GM23248 (cell line): ENCODE measurements around the gene CFAP54. TPM values are rescaled to one million over a fixed set of nuclear protein-coding genes. Genes with fewer than 3 reads are reported as not detected.

ENCODE experiments used
- DNase-seq: peaks from one replicate; pipeline ENCODE4 v3.0.0-alpha.2; 2015
- H2AFZ ChIP-seq: fragments of 200-600 bp; sonication (generic); 2 replicates; pipeline ENCODE4 v1.6.1; 2016; ENCODE audit warnings: antibody characterized with exemption
- H3F3A ChIP-seq: fragments of 200-600 bp; sonication (generic); 2 replicates; pipeline ENCODE4 v1.6.1; 2016; ENCODE audit warnings: mild to moderate bottlenecking, antibody characterized with exemption, mixed run types; ENCODE audit not compliant: insufficient read depth
- H3K27ac ChIP-seq: fragments of 200-600 bp; sonication (generic); 2 replicates; pipeline ENCODE4 v1.5.1; 2016; ENCODE audit warnings: mild to moderate bottlenecking
- H3K27me3 ChIP-seq: fragments of 200-600 bp; sonication (generic); replicated peaks from 2 replicates; pipeline ENCODE4 v1.6.1; 2016; ENCODE audit warnings: mild to moderate bottlenecking; ENCODE audit not compliant: insufficient read depth
- H3K36me3 ChIP-seq: fragments of 200-600 bp; sonication (generic); 2 replicates; pipeline ENCODE4 v1.6.1; 2016; ENCODE audit warnings: low read depth, mild to moderate bottlenecking
- H3K4me1 ChIP-seq: fragments of 200-600 bp; sonication (generic); 2 replicates; pipeline ENCODE4 v1.6.1; 2016; ENCODE audit warnings: mild to moderate bottlenecking; ENCODE audit not compliant: insufficient read depth
- H3K4me2 ChIP-seq: fragments of 200-600 bp; sonication (generic); one replicate; pipeline ENCODE4 v1.6.1; 2016; ENCODE audit warnings: mild to moderate bottlenecking; ENCODE audit not compliant: unreplicated experiment
- H3K4me3 ChIP-seq: fragments of 200-600 bp; sonication (generic); 2 replicates; pipeline ENCODE4 v1.5.1; 2016; ENCODE audit warnings: mild to moderate bottlenecking
- H3K79me2 ChIP-seq: fragments of 200-600 bp; sonication (generic); 2 replicates; pipeline ENCODE4 v1.6.1; 2016; ENCODE audit warnings: mild to moderate bottlenecking; ENCODE audit not compliant: insufficient read depth
- H3K9ac ChIP-seq: fragments of 200-600 bp; sonication (generic); 2 replicates; pipeline ENCODE4 v1.6.1; 2016; ENCODE audit warnings: mild to moderate bottlenecking
- H3K9me2 ChIP-seq: fragments of 200-600 bp; sonication (generic); 2 replicates; pipeline ENCODE4 v1.6.1; 2016; ENCODE audit warnings: mixed run types, mild to moderate bottlenecking, moderate library complexity; ENCODE audit not compliant: insufficient read depth
- H3K9me3 ChIP-seq: fragments of 200-600 bp; sonication (generic); one replicate; pipeline ENCODE4 v1.6.1; 2017; ENCODE audit warnings: low read depth
- H4K20me1 ChIP-seq: fragments of 200-600 bp; sonication (generic); 2 replicates; pipeline ENCODE4 v1.6.0; 2016; ENCODE audit not compliant: insufficient read depth
- EZH2 ChIP-seq: fragments of 200-600 bp; sonication (generic); IDR thresholded peaks from 2 replicates; pipeline ENCODE4 v1.6.1; 2018; ENCODE audit warnings: antibody characterized with exemption, mild to moderate bottlenecking; ENCODE audit not compliant: insufficient read depth, poor library complexity, severe bottlenecking
- EZH2phosphoT487 ChIP-seq: fragments of 200-600 bp; sonication (generic); IDR thresholded peaks from 2 replicates; pipeline ENCODE4 v1.6.1; 2018; ENCODE audit warnings: antibody characterized with exemption, moderate library complexity, mild to moderate bottlenecking, low read depth; ENCODE audit not compliant: insufficient read depth
- WGBS, 2 experiments: methylation state at CpG; one replicate each; pipeline ENCODE4 v1.1.6; 2015 to 2017; ENCODE audit warnings: low lambda C conversion rate in 2 of 2, low coverage in 1 of 2; ENCODE audit errors: missing lambda C conversion rate in 2 of 2; 5-methylcytosine and 5-hydroxymethylcytosine counted together
- in situ Hi-C: fragments of 300-500 bp; cut with MboI; formaldehyde crosslinking; loops from 2 replicates; pipeline ENCODE4 v1.15.0; 2020
- polyA plus RNA-seq: library from polyadenylated mRNA; unstranded; fragments of >200 nt; fragmentation: Nextera tagmentation; extraction: Ambion mirVana; gene quantifications from 2 replicates; pipeline ENCODE4 v1.2.1, GENCODE V29; 2016
- total RNA-seq: library from RNA; depleted of rRNA; stranded (reverse); fragments of >200 nt; shearing (Covaris generic); gene quantifications from 2 replicates; pipeline ENCODE4 v1.2.3, GENCODE V29; 2014

CFAP54 gene
- total and polyA plus RNA-seq, 2 experiments from 2014 or later = 0.32 to 1.2 TPM

DNA sequence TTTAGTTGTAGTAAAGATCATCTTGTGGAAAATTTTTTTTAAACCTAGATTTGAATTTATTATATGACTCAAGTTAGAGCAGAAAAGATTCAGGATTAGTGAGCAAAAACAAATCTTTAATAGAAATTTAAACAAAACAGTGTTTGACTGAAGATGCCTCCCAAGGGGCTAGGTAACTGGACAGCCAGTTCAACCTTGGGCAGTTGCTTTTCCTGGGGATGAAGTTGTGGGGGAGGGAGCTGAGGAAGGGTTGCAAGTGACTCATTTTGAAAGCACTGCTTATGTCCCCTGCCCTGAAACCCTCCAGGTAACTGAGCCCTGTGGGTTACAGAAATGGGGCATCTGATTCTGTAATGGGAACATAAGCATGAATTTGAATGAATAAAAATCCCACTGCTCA is 13.1 kb downstream of the CFAP54 start:
- Histone ChIP-seq H2AFZ (no peak overlapping the region), H3K9ac (no peak overlapping the region), H3K9me3 (no peaks in the 10 kb centered on the region), H3K79me2 (no peaks in the 10 kb centered on the region), H3K4me3 (no peak overlapping the region), H3K4me2 (no peak overlapping the region), H3K9me2 (no peaks in the 10 kb centered on the region), H3K4me1 (peaks cover 27% of the 10 kb centered on the region), H4K20me1 (no peaks in the 10 kb centered on the region), H3K36me3 (no peaks in the 10 kb centered on the region), H3K27me3 (no peaks in the 10 kb centered on the region), H3F3A (peaks cover 21% of the 10 kb centered on the region), H3K27ac (peak overlapping the region; percentile 89; the same call in 1 of the 2 replicates)
- in situ Hi-C loops = loop anchor here (25.0 kb wide), 1 partner anchor 290 kb away; no protein-coding TSS in a partner anchor
- no peak for DNase-seq
- no peak for TF ChIP-seq EZH2phosphoT487
- TF ChIP-seq EZH2 = no peak

DNA sequence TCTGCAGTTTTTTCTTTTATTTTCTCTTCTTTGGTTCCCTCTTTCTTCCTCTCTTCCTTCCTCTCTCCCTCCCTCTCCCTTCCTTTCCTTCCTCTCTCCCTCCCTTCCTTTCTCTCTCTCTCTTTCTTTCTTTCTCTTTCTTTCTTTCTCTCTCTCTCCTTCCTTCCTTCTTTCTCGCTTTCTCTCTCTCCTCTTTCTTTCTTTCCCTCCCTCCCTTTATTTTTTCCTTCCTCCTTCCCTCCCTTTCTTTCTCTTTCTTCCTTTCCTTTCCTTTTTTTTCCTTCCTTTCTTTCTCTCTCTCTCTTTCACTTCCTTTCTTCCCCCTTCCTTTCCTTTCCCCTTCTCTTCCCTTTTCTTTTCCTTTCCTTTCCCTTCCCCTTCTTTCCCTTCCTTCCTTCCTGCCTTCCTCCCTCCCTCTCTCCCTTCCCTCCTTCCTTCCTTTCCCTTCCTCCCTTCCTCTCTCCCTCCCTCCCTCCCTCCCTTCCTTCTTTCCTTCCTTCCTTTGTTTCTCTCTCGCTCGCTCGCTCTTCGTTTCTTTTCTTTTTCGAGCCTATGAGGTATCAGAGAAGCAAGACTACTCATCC is 13.7 kb downstream of the CFAP54 start:
- Histone ChIP-seq H4K20me1 (no peaks in the 10 kb centered on the region), H3F3A (peaks cover 21% of the 10 kb centered on the region), H3K79me2 (no peaks in the 10 kb centered on the region), H3K4me3 (no peak overlapping the region), H2AFZ (no peak overlapping the region), H3K9me3 (no peaks in the 10 kb centered on the region), H3K9ac (no peak overlapping the region), H3K9me2 (no peaks in the 10 kb centered on the region), H3K4me2 (no peak overlapping the region), H3K36me3 (no peaks in the 10 kb centered on the region), H3K27me3 (no peaks in the 10 kb centered on the region), H3K4me1 (peaks cover 27% of the 10 kb centered on the region), H3K27ac (no peak overlapping the region)
- 79 to 98% methylated on average over 5 to 6 of the region's 6 CpGs for whole genome bisulfite sequencing, 2 experiments
- TF ChIP-seq EZH2phosphoT487 = no peak
- TF ChIP-seq EZH2 = no peak
- no peak for DNase-seq
- in situ Hi-C loops = loop anchor here (25.0 kb wide), 1 partner anchor 291 kb away; no protein-coding TSS in a partner anchor

GRCh38 chr12:96503976-96504375 is 14.6 kb downstream of the CFAP54 start:
- peaks cover 21% of the 10 kb centered on the region for H3F3A ChIP-seq
- in situ Hi-C loops = loop anchor here (25.0 kb wide), 1 partner anchor 292 kb away; no protein-coding TSS in a partner anchor
- no peak overlapping the region for H3K27ac ChIP-seq
- no peak overlapping the region for H2AFZ ChIP-seq
- TF ChIP-seq EZH2 = no peak
- no peak for TF ChIP-seq EZH2phosphoT487
- H3K4me1 ChIP-seq = peaks cover 27% of the 10 kb centered on the region
- no peaks in the 10 kb centered on the region for H3K36me3 ChIP-seq
- no peaks in the 10 kb centered on the region for H4K20me1 ChIP-seq
- no peak overlapping the region for H3K9ac ChIP-seq
- no peak for DNase-seq
- H3K79me2 ChIP-seq = no peaks in the 10 kb centered on the region
- H3K9me3 ChIP-seq = no peaks in the 10 kb centered on the region
- no peaks in the 10 kb centered on the region for H3K27me3 ChIP-seq
- H3K9me2 ChIP-seq = no peaks in the 10 kb centered on the region
- H3K4me3 ChIP-seq = no peak overlapping the region
- H3K4me2 ChIP-seq = no peak overlapping the region

DNA sequence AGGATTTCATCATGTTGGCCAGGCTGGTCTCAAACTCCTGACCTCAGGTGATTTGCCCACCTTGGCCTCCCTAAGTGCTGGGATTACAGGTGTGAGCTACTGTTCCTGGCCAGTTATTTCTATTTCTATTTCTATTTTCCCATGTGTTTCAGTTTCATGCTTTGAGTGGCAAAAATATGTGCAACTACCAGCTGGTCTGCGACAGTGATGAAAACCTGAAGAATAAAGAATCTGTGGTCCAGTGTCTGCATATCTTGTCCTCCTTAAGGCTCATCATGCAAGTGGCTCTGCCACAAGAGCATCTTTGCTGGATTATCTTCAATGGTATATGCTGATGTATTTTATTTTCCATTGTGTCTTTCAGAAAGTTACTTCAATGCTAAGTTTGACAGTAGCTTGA is 17.4 kb downstream of the CFAP54 start:
- Histone ChIP-seq H3K4me1 (peaks cover 11% of the 10 kb centered on the region), H3K9me3 (no peaks in the 10 kb centered on the region), H3K27ac (no peak overlapping the region), H3K27me3 (no peaks in the 10 kb centered on the region), H2AFZ (no peak overlapping the region), H3K4me3 (no peak overlapping the region), H3K79me2 (no peaks in the 10 kb centered on the region), H4K20me1 (no peaks in the 10 kb centered on the region), H3K4me2 (no peak overlapping the region), H3F3A (peaks cover 2% of the 10 kb centered on the region), H3K9ac (no peak overlapping the region), H3K9me2 (no peaks in the 10 kb centered on the region), H3K36me3 (no peaks in the 10 kb centered on the region)
- in situ Hi-C loops = loop anchor here (25.0 kb wide), 1 partner anchor 294 kb away; no protein-coding TSS in a partner anchor
- 93 to 100% methylated on average over 1 of the region's 1 CpG for WGBS, 2 experiments
- TF ChIP-seq EZH2phosphoT487 (no peak), EZH2 (no peak)
- DNase-seq = no peak

DNA sequence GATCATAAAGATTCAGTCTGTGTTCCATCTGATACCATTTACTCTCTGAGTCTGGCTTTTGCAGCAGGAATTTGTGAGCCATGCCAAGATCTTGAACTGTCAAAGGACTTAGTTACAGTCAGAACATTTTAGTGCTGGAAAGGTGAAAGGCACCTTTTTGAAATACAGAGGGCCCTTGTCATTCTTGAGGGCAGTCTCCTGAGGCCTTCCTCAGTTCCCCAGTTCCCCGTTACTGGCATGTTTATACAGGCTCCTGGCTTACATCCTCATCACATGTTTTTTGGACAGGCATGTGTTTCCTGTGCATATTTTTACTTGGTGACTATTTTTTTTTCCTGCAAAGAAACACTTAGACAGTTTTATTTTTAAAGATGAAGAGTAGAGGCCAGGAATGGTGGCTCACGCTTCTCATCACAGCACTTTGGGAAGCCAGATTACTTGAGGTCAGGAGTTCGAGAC is 21.0 kb downstream of the CFAP54 start:
- in situ Hi-C loops = loop anchor here (25.0 kb wide), 1 partner anchor 298 kb away; no protein-coding TSS in a partner anchor
- no peaks in the 10 kb centered on the region for H4K20me1 ChIP-seq
- no peaks in the 10 kb centered on the region for H3K36me3 ChIP-seq
- H3K4me3 ChIP-seq = no peak overlapping the region
- TF ChIP-seq EZH2 (no peak), EZH2phosphoT487 (no peak)
- no peaks in the 10 kb centered on the region for H3K79me2 ChIP-seq
- H3K9me3 ChIP-seq = no peaks in the 10 kb centered on the region
- no peak overlapping the region for H3K9ac ChIP-seq
- peak overlapping the region; percentile 53; the same call in 1 of the 2 replicates for H2AFZ ChIP-seq
- peak; percentile 34 for DNase-seq
- no peaks in the 10 kb centered on the region for H3F3A ChIP-seq
- H3K27me3 ChIP-seq = no peaks in the 10 kb centered on the region
- 60 to 69% methylated on average over 3 of the region's 3 CpGs for WGBS, 2 experiments
- peaks cover 10% of the 10 kb centered on the region for H3K4me1 ChIP-seq
- no peaks in the 10 kb centered on the region for H3K9me2 ChIP-seq
- no peak overlapping the region for H3K4me2 ChIP-seq
- H3K27ac ChIP-seq = 0 out of 2 replicates have a peak overlapping the region, but pooled peaks have one; percentile 15
